GM12872 (cell line): ENCODE data around the gene CARD19.

Experiments used
- TF ChIP-seq, protein P1 (sequence below): IDR thresholded peaks from 3 replicates; pipeline ENCODE4 v1.5.1; 2011; ENCODE audit warnings: low read depth, mild to moderate bottlenecking, low read length, moderate library complexity; ENCODE audit not compliant: insufficient read depth

CARD19 gene

DNA sequence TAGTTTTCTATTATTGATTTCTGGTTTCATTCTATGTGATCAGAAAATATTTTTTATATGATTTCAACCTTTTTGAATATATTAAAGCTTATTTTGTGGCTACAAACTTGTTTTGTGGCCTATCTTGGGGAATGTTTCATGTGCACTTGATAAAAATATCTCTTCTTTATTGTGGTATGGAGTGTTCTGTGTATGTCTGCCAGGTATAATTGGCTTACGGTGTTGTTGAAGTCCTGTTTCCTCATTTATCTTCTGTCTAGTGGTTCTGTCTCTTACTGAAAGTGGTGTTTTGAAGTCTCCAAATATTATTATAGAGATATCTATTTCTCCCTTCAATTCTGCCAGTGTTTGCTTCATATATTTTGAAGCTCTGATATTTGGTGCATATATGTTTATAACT lies 9.6 kb downstream of the CARD19 start:
- TF ChIP-seq, protein P1, sequence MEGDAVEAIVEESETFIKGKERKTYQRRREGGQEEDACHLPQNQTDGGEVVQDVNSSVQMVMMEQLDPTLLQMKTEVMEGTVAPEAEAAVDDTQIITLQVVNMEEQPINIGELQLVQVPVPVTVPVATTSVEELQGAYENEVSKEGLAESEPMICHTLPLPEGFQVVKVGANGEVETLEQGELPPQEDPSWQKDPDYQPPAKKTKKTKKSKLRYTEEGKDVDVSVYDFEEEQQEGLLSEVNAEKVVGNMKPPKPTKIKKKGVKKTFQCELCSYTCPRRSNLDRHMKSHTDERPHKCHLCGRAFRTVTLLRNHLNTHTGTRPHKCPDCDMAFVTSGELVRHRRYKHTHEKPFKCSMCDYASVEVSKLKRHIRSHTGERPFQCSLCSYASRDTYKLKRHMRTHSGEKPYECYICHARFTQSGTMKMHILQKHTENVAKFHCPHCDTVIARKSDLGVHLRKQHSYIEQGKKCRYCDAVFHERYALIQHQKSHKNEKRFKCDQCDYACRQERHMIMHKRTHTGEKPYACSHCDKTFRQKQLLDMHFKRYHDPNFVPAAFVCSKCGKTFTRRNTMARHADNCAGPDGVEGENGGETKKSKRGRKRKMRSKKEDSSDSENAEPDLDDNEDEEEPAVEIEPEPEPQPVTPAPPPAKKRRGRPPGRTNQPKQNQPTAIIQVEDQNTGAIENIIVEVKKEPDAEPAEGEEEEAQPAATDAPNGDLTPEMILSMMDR, result no peak

GRCh38 chr9:93107151-93107824 lies 11.3 kb downstream of the CARD19 start:
- TF ChIP-seq, protein P1, result no peak

GRCh38 chr9:93107825-93108161 lies 11.8 kb downstream of the CARD19 start:
- TF ChIP-seq, protein P1, result no peak

- TF ChIP-seq, protein P1, result no peak
Observed at GRCh38 chr9:93108291-93109041, 12.4 kb downstream of the CARD19 start.

DNA sequence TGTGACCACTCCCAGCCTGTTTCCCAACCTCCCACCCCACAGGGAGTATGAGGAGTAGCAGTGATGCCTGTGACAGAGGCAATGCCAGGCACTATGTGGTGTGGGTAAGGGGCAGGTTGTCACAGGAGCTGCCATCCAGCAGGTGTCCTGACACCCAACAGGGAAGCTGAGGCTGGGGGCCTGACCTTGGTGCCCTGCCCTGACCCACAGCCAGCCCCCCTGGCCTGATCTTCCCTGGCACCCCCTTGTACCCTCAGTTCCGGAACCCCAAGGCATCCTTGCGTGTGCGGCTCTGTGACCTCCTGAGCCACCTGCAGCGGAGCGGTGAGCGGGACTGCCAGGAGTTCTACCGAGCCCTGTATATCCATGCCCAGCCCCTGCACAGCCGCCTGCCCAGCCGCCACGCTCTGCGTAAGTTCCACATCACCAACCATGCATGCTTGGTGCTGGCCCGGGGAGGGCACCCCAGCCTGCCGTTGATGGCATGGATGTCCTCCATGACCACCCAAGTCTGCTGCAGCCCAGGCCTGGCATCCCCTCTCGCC lies 14.4 kb downstream of the CARD19 start:
- TF ChIP-seq, protein P1, result no peak

DNA sequence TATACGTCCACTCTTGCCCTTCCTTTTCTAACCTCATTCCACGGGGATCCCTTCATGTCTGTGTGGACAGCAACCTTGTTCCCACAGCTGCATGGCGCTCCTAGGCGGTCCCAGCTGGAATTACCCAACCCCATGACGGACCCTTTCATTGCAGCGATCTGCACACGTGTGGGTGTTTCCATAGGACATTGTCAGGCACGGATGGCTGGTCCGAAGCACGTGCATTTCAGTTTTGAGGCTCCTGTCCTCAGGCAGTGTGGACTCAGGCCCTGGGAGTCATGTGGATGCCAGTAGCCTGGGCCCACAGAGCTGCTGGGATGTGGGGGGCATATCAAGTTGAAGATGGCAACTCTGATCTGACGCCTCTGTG lies 15.0 kb downstream of the CARD19 start:
- TF ChIP-seq, protein P1, result no peak

DNA sequence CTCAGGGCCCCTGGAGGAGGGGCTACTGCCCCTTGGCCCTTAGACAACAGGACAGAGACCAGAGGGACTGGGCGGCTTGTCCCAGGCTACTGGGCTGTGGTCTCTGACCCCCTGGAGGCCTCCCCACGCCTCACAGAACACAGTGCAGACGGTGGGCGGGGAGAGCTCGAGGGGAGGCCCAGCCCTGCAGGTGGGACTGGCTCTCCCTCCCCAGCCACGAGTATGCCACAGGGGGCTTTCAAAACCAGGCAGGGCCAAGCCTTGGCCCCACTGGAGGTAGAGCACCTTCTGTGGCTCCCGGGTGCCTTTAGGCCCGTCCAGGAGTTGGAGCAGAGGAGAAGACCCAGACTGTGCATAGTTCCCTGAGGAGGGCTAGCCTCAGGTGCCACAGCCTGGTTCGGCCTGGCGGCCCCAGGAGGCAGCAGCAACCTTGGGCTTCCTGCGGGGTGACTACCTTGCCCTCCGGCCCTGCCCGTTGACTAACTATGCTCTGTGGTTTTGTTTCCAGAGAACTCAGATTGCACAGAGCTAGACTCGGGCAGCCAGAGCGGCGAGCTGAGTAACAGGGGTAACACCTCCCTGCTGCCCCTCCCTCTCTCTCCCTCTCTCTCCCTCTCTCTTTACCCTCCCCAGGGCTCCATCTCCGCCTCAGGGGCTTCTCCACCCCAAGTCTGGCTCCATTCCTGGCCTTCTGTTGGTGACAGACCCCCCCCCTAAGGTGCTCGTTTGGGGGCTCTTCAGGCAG lies 15.5 kb downstream of the CARD19 start:
- TF ChIP-seq, protein P1, result no peak
